GM19043 (cell line): ENCODE data around the gene FKBP9.
"Not testable (repeated sequence)": the region's sequence is repeated elsewhere in the genome, so short reads cannot be mapped to it uniquely, and the experiment has no call there.

Source experiments
- ATAC-seq: cut with Tn5 transposase; IDR thresholded peaks from one replicate; pipeline ENCODE4 v1.9.1; 2021; ENCODE audit warnings: low read depth; ENCODE audit not compliant: unreplicated experiment

Gene FKBP9

DNA sequence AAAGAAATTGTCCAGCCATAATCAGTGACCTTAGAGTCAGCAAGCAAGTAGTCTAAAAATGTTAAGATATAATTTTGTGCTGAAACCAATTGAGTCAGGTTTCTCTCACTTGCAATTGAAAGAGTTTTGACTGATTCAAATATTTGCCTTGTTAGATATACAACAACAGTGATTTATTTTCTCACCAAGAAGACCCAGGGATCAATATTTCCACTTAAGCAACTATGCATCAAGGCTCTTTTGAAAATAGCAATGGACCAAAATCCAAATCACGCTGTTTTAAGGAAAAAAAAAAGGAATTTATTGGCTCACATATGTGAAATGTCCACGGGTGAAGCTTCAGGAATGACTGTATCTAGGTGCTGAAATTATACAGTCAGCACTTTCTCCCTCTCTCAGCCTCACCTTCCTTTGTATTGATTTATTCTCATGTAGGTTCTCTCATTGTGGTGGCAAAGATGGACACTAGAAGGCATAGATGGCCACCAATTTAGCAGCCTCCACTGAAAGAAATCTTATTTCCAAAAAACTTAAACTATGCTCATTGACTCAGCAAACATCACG is 9.7 kb upstream of the FKBP9 start:
- ATAC-seq = no peak

DNA sequence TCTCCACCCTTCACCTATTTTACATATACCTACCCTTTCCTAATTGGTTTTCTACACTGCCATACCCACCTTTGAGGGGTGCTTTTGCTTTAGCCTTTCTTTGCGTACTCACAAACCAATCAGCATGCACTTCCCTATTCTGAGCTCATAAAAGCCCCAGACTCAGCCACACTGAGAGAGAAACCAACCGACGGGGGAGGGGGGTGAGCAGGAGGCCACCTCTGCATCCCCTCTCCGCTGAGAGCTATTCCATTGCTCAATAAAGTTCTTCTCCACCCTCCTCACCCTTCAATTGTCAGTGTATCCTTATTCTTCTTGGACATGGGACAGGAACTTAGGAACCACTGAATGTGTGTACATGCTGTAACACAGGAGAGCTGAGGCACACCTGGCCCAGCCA is 9.0 kb upstream of the FKBP9 start:
- no peak for ATAC-seq

DNA sequence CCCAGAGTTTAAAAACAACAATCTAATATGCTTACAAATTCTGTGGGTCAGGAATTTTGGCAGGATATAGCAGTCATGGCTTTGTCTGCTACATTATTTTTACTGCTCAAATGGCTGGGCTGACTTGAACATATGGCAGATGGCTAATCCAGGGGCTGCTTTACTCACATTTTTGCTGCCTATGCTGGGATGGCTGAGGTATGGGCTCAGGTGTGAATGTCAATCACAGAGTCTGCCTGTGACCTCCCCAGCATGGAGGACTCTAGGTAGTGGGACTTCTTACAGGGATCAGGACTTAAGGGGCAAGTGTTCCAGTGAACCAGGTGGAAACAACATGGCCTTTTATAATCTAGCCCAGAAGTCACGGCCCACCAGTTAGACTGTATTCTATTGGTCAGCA is 4.4 kb upstream of the FKBP9 start:
- no peak for ATAC-seq

DNA sequence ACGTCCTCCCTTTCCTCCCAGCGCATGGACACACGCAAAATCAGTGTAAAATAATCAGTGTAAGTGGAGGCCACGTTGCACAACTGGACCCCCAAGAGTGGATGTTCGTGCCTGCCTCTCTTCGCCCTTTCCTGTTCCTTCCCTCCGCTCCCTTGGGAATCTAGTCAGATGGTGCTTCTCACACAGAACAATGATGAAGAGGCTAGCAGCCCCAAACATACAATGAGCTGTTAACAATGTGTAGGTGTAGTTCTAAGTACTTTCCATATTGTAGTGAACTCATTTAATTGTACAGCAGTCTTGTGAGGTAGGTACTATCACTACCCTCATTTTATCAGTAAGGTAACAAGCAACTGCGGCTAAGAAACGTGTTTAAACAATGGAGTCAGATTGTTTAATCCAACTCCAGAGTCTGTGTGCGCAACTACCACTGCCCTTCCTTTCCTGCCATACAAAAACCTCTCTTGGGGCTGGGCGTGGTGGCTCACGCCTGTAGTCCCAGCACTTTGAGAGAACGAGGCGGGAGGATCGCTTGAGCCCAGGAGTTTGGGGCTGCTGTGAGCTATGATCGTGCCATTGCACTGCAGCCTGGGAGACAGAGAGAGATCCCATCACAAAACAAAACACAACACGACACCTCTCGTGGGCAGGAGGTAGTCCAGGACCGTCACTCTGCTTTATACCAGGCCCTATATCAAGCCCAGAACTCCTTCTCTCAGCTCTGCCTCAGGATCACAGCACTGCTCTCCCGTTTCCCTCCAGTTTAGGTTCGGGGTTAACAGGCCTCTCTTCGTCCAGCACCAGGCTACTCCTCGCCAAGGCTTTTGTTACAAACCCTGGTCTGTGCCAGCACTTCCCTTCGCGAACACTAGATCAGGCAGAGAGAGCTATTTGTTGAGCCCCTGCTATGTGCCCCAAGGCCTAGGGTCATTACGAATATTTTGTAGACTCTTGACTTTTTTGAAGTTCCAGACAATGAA is 1.1 kb downstream of the FKBP9 start:
- ATAC-seq = no peak

DNA sequence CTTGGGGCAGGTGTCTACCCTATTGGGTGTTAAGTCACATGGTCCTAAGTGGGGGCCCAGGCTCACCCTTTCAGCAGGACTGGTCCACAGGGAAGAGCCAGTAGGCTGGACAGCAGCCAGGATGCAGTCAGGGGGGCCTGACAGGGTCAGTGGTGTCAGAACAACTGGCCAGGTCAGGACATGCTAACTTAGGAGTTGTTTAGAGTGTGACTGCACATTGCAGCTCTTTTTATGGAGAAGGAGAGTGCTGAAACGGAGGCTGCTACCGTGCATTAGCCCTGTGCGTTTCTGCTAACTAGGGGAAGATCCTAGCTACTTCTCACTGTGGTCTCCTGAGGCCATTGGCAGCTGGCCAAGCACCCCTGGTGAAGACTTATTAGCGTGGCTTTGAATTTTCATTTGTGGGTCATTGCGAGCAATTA is 6.7 kb downstream of the FKBP9 start:
- not testable (repeated sequence) for ATAC-seq

DNA sequence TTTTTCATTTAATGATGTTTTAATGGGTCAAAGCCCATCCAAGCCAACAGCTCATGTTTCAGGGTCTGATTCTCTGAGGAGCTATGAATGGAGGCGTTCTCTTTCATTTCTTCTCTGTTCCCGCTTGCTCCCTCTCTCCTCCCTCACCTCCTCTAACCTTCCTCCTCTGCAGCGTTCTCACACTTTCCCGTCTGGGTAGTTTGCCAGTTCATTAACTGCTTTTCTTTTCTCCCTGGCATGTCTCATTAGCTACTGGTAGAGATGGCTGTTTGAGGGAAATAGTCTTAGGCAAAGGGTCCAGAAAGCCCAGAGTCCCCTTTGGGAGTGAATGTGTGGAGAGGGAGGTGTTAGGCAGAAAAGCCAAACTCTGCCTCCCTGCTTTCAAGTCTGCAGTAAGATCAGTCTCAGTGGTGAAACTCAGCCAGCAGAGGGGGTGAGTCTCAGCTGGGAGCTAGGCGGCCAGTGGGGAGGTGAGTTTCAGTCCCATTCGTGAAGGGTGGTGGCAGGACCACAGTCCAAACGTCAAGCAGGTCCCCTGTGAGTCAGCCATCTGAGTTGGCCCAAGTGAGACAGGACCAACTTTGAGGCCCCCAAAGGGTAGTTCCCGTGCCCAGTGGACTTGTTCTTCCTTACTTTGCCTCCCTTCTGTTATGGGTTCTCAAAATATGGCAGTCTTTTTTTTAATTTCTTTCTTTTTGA is 7.4 kb downstream of the FKBP9 start:
- peak; percentile 92 for ATAC-seq

DNA sequence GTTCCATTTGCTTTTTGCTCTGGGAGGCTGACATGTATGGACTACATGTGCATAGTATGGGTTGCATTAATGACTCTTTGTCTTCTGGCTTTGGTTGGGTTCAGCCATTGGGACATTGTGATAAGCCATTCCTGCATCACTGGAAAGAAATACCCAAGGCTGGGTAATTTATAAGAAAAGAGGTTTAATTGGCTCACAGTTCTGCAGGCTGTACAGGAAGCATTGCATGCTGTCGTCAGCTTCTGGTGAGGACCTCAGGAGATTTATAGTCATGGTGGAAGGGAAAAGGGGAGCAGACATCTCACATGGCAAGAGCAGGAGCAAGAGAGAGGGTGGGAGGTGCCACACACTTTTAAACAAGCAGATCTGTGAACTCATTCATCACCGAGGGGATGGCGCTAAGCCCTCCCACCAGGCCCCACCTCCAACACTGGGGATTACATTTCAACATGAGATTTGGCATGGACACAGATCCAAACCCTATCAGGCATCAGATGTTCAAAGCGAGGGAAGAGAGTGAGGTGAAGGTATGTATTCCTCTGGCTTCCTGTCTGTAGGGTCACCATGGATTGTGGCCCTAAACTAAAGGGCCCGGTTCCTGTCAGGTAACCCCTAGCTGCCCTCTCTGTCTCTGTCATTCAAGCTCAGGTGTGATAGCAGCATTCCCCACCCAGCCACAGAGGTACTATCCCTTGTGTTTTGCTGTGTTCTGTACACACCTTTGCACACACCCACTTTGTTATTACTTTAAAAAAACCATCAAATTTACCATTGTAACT is 9.4 kb downstream of the FKBP9 start:
- not testable (repeated sequence) for ATAC-seq

DNA sequence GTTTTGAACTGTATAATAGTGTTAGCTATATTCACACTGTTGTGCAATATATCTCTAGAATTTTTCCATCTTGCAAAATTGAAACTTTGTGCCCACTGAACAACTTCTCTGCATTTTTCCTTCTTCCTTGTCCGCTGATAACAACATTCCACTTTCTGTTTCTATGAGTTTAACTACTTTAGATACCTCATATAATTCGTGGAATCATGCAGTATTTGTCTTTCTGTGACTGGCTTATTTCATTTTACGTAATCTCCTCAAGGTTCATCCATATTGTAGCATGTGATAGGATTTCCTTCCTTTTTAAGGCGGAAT is 10.0 kb downstream of the FKBP9 start:
- not testable (repeated sequence) for ATAC-seq

DNA sequence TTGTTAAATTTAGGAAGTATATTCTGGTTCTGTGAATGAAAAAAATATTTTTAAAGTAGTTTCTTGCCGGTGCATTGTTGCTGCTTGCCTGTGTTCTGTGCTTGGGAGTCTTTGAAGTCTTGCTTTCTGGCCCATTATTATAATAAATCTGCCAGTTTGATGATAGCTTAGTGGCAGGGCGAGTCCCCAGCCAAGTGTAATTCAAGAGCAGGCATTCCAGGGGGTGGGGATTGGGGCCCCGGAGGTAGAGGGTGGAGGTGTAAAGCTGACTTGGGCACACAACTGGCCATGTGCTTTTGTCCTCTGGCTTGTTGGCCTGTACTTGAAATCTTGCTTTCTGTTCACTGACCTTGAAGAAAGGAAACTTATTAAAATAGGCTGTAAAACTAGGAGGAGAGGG is 14.7 kb downstream of the FKBP9 start:
- ATAC-seq = not testable (repeated sequence)

DNA sequence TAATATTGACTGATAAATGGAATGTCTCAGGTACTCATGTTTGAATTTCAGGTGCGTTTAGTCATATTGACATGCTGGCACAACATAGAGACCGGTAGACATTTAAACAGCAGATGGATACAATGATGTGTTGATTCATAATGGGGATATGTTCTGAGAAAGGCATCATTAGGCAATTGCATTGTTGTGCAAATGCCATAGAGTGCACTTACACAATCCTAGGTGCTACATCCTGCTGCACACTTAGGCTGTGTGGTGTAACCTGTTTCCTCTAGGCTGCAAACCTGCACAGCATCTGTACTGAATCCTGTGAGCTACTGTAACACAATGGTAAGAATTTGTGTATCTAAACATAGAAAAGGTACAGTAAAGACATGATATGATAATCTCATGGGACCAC is 19.9 kb downstream of the FKBP9 start:
- not testable (repeated sequence) for ATAC-seq

DNA sequence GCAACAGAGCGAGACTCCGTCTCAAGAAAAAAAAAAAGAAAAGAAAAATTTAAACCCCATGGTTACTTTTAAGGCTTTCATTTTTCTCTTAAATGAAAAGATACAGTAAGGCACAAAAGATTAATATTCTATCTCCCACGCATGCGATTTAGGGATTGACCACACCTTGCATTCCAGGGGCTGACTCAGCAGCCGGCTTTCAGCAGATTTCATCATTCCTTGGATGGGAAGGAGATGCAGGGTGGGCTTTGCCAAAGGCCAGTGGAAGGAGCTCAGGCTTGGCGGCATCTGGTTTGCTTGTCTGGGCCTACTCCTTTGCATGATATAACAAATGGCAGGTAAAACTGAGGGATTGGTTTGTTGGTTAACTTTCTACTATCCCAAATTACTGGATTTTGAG is 22.0 kb downstream of the FKBP9 start:
- not testable (repeated sequence) for ATAC-seq

DNA sequence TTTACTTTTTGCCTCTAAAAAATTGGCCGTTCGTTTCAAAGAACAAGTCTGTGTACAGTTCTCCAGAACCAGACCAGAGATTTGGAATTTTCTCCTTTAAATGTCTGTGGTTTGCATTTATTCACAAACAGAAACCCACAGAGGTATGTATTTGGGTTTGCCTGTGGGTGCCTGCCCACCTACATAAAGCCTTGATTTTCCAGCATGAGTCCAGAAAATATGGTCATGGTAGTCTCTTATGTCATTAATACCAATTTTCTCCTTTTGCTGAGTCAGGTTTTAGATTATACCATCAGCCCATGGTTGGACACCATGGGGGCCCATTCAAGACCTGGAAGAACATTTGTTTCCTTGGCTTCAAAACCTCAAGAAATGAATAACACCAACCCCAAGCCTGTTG is 22.7 kb downstream of the FKBP9 start:
- not testable (repeated sequence) for ATAC-seq

DNA sequence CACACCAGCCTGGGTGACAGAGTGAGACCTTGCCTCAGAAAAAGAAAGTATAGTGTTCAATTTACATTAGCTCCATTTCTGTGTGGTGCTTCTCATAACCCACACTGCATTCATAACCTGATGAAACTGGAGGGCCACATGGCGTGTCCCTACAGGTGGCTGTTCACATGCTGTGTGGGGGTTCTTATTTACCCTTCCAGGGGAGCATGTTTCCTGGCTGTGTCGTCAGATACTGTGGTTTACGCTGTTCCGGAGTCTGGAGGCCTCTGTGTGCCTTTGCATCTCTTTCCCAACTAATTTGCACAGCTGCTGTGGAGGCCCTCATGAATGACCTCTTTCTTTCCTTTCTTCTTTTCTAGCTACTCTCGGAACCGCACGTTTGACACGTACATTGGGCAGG is 30.9 kb downstream of the FKBP9 start:
- peak; percentile 85 for ATAC-seq

DNA sequence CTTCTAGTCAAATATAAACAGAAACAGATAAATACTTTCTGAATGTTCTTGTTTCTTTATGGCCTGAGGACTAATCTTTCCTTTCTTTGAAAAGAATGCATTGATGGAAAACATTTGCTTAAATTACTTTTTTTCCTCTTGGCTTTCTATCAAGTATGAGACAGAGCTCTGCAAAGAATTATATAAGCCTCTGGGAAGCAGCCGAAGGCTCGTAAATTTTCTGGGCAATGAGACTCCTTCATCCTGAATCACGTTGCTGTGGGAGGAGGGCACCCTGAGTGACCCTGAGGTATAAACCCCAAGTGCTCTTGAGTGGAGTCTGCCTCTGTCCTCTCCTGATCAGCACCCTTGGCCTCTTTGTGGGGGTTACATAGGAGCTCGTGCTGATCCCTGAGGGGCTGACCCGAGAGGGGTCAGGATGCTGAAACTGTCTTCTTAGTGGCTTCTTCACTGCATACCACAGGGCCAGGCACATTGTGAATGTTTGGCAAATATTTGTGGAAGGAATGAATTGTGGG is 33.9 kb downstream of the FKBP9 start:
- not testable (repeated sequence) for ATAC-seq

DNA sequence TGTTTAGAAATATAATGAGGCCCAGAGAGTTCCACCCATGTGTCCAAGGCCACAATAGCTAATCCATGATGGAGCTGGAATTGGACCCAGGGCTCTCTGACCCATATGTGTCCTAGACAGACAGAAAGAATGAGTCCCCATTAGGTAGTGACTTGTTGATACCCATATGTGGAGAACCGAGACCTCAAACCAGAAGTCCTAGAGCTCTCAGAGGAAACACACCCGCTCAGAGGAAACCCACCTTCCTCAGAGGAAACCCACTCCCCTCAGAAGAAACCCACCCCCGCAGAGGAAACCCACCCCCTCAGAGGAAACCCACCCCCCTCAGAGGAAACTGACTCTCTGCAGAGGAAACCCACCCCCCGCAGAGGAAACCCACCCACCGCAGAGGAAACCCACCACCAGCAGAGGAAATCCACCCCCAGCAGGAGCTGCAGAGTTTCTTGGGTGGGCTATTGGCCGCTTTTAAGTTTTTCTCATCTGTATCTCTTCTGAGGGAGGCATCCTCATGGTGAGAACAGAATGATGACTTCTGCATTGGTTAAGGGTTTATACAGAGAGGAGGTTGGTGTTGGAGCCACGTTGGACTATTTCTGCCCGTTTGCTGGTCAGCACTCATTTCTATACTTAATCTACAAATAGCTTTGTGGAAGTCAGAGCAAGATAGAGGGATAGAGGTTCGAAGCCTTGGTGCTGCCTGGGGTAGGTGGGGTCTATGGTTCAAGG is 34.9 kb downstream of the FKBP9 start:
- ATAC-seq = not testable (repeated sequence)

DNA sequence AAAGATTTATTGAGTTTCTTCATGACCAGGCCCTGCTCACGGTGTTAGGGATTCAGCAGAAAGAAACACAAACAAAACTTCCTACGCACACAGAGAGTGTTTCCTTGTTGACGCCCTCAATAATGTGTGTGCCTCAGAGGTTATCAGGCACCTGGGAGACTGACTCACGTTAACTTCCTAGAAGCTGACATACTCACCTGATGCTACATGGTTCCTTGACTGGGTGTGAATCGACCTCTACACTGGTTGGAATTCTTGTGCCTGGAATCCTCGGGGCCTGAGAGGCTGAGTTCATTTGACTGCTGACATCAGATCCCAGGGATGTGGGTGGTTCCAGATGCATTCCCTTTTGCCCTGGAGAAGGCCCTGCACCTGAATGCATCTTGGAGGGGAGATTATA is 35.5 kb downstream of the FKBP9 start:
- not testable (repeated sequence) for ATAC-seq

DNA sequence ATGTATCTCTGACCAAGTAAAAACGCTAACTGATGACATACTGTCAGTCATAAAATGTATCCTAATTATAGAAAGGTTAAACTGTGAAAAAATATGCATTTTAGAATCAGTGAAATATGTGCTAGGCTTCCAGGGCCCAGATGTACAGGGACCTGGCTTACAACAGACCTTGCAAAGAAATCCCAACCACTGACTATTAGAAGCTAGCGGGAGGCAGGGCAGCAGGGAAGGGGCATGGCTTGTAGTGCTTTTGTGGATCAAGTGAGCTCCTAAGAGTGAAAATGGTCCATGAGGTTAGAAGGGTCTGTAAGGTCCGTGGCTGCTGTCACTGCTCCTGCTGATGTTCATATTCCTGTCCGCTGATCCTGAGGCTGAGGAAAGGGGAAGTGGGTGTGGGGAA is 40.7 kb downstream of the FKBP9 start:
- ATAC-seq = not testable (repeated sequence)

DNA sequence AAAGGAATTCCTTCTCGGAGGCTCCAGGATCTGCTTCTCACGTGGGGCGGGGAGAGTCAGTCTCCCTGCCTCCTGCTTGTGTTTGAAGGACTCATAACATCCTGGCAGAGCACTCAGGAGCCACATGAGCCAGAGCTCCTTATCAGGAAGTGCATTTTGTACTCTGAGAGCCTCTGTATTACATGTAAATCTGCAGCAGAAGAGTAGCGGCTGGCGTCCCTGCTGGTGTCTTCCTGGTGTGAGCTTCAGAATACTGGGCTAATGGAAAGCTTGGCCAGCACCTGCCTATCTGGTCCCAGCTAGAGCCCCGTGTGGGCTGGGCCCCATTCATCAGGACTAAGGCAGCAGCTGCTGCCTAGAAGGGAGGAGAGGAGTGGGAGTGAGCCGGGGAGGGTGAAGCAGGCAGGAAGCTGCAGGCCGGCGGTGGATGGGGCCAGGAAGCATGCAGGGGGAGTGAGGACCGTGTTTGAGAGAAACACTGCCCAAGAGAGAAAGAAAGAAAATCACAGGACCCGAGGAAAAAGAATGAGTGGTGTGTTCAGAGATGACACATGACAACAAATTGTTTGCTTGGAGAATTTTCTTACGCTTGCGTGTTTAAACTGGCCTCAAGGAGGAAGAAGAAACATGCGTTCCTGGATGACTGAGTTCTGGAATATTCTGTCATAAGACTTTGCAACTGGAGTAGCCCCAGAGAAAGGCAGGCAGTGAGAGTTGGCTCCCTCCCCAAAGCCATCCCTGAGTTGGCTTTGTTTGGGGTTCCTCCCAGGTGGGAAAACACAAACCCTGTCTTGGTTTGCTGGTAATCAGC is 41.3 kb downstream of the FKBP9 start:
- ATAC-seq = not testable (repeated sequence)

DNA sequence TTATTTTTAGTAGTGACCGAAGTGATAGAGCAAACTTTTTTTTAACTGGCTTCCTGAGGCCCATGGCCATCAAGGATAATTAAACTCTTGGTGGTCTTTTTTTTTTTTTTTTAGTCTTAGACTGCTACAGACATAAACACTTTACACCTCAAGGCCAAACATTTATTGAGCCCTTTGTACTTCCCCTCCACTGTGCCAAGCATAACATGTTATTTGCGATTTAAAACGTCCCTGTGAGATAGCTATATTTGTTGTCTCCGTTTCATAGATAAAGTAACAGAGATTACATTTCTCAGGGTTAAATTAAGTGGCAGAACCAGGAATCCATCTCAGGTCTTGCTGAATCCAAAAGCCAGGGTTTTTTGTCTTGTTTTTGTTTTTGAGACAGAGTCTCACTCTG is 42.1 kb downstream of the FKBP9 start:
- ATAC-seq = not testable (repeated sequence)
